Effector memory CD4-positive, alpha-beta T cell (primary cell): ENCODE results near the gene TMTC1.

Experiments used
- DNase-seq, 3 donors: peaks; one replicate each; pipeline ENCODE4 v3.0.0-alpha.2; 2020
- H3K27ac ChIP-seq: 2 replicates; pipeline ENCODE4 v1.7.0; 2013; ENCODE audit warnings: mild to moderate bottlenecking, low read length, moderate library complexity; ENCODE audit not compliant: insufficient read depth, poor library complexity, severe bottlenecking
- H3K27me3 ChIP-seq: replicated peaks from 2 replicates; pipeline ENCODE4 v1.7.0; 2013; ENCODE audit warnings: mild to moderate bottlenecking, low read length; ENCODE audit not compliant: insufficient read depth, control insufficient read depth, poor library complexity, severe bottlenecking
- H3K36me3 ChIP-seq: 2 replicates; pipeline ENCODE4 v1.7.0; 2013; ENCODE audit warnings: mild to moderate bottlenecking, low read length, moderate library complexity; ENCODE audit not compliant: control insufficient read depth, insufficient read depth
- H3K4me1 ChIP-seq: 2 replicates; pipeline ENCODE4 v1.7.0; 2013; ENCODE audit warnings: low read length, mild to moderate bottlenecking; ENCODE audit not compliant: control insufficient read depth, insufficient read depth, poor library complexity, severe bottlenecking
- H3K4me3 ChIP-seq: 2 replicates; pipeline ENCODE4 v1.7.0; 2013; ENCODE audit warnings: low read length, low read depth, mild to moderate bottlenecking; ENCODE audit not compliant: insufficient read depth, poor library complexity, severe bottlenecking
- H3K9me3 ChIP-seq: 2 replicates; pipeline ENCODE4 v1.7.0; 2013; ENCODE audit warnings: mild to moderate bottlenecking, low read length, moderate library complexity; ENCODE audit not compliant: control insufficient read depth

Gene TMTC1

DNA sequence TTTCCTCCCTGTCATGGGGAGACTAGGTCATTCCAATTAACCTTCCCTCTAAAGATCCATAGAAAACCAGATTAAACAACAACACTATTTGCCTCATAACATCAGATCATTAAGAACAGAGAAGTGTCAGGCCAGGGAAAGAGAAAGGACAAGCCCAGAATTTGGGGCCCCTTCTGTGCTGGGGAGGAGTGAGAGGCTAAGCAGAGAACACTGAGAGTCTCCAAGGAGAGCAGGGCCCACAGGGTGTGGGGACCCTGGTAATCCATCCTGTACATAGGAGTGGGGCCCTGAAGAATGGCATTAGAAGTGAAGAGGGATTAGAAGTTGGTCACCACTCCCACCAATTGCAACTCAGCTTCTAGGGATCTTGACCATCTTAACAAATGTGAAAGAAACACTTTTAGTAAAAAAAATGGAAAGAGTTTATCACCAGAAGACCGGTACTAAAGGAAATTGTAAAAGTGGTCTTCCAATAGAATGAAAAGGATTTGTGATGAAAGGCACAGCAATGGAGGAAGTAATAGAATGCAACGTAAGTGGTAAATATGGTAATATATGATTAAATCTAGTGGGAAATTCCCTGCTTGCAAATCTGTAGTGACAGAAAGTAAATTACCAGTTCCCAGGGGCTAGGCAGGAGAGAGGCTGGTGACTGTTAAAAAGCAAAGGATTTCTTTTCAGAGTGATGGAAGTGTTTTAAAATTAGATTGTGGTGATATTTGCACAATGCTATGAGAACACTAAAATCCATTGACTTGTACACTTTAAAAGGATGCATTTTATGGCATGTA lies 14.0 kb upstream of the TMTC1 start:
- H3K4me3 ChIP-seq = no peak overlapping the region
- H3K4me1 ChIP-seq = no peaks in the 10 kb centered on the region
- no peak for DNase-seq
- no peaks in the 10 kb centered on the region for H3K27me3 ChIP-seq
- no peak overlapping the region for H3K27ac ChIP-seq
- H3K9me3 ChIP-seq = no peaks in the 10 kb centered on the region
- H3K36me3 ChIP-seq = no peaks in the 10 kb centered on the region

DNA sequence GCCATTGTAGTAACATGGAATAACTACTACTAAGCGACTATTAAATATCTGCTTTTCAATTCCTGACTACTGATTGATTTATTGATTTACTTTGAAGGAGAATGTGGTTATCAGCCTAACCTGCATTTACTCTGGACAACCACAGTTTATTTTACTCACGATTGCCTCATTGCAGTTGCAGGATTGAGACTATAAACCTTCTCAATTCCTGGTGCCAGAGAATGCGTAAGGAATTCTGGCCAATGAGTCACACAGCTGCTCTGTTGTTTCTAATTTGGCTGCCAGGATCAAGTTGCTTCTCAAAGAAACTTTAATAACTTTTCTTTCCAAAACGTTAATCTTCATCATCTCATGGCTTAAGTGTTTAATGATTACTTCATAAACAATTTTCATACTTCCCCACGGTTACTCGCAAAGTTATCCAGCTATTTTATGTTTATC lies 13.1 kb upstream of the TMTC1 start:
- H3K27ac ChIP-seq = no peak overlapping the region
- no peak for DNase-seq
- H3K9me3 ChIP-seq = no peaks in the 10 kb centered on the region
- H3K4me1 ChIP-seq = no peaks in the 10 kb centered on the region
- no peaks in the 10 kb centered on the region for H3K27me3 ChIP-seq
- no peaks in the 10 kb centered on the region for H3K36me3 ChIP-seq
- H3K4me3 ChIP-seq = no peak overlapping the region

GRCh38 chr12:29795715-29796114 lies 12.0 kb upstream of the TMTC1 start:
- H3K4me1 ChIP-seq = no peaks in the 10 kb centered on the region
- no peak overlapping the region for H3K4me3 ChIP-seq
- DNase-seq = no peak
- H3K27me3 ChIP-seq = no peaks in the 10 kb centered on the region
- no peaks in the 10 kb centered on the region for H3K36me3 ChIP-seq
- no peaks in the 10 kb centered on the region for H3K9me3 ChIP-seq
- H3K27ac ChIP-seq = no peak overlapping the region

- no peak overlapping the region for H3K27ac ChIP-seq
- H3K4me3 ChIP-seq = no peak overlapping the region
- no peaks in the 10 kb centered on the region for H3K36me3 ChIP-seq
- DNase-seq = no peak
- no peaks in the 10 kb centered on the region for H3K4me1 ChIP-seq
- no peaks in the 10 kb centered on the region for H3K27me3 ChIP-seq
- H3K9me3 ChIP-seq = no peaks in the 10 kb centered on the region
Measured at GRCh38 chr12:29794862-29795261, 11.1 kb upstream of the TMTC1 start.

GRCh38 chr12:29792853-29793252 lies 9.1 kb upstream of the TMTC1 start:
- Histone ChIP-seq H3K4me1 (no peaks in the 10 kb centered on the region), H3K4me3 (no peak overlapping the region), H3K27me3 (no peaks in the 10 kb centered on the region), H3K9me3 (no peaks in the 10 kb centered on the region), H3K27ac (no peak overlapping the region), H3K36me3 (no peaks in the 10 kb centered on the region)
- DNase-seq = no peak

- H3K27ac ChIP-seq = no peak overlapping the region
- no peaks in the 10 kb centered on the region for H3K4me1 ChIP-seq
- H3K36me3 ChIP-seq = no peaks in the 10 kb centered on the region
- H3K9me3 ChIP-seq = no peaks in the 10 kb centered on the region
- DNase-seq = no peak
- no peaks in the 10 kb centered on the region for H3K27me3 ChIP-seq
- no peak overlapping the region for H3K4me3 ChIP-seq
Measured at GRCh38 chr12:29792132-29792531, 8.4 kb upstream of the TMTC1 start.

- Histone ChIP-seq H3K4me3 (no peak overlapping the region), H3K27ac (no peak overlapping the region), H3K27me3 (peaks cover 17% of the 10 kb centered on the region), H3K4me1 (no peaks in the 10 kb centered on the region), H3K9me3 (no peaks in the 10 kb centered on the region), H3K36me3 (no peaks in the 10 kb centered on the region)
- no peak for DNase-seq
Measured at GRCh38 chr12:29782871-29783772, 620 bp downstream of the TMTC1 start.

DNA sequence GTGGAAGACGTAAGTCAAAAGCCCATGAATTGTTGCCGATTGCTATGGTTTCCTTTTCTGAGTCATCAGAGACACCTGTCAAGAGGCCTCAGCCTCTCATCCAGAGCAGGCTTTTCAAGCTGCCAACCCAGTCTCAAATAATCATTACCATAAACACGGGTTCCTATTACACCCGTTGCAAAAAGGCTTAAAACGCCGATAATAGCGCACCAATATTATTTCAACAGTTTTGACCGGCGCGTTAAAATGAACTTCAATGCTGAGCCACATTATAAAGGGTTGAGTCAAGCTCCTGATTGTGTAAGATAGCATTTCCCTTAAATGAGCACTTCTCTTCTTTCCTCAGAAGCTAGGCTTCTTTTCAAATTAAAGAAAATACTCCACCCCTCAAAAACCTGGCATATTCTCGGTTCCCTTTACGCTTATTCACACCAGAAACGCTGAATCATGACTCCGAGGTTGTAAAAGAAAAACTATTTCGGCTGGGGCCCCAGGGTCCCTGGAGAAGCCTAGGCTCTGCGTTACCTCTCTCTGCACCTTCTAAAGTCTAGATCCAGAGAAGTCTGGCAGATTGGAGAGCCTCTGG lies 1.4 kb downstream of the TMTC1 start:
- H3K27me3 ChIP-seq = peaks cover 17% of the 10 kb centered on the region

DNA sequence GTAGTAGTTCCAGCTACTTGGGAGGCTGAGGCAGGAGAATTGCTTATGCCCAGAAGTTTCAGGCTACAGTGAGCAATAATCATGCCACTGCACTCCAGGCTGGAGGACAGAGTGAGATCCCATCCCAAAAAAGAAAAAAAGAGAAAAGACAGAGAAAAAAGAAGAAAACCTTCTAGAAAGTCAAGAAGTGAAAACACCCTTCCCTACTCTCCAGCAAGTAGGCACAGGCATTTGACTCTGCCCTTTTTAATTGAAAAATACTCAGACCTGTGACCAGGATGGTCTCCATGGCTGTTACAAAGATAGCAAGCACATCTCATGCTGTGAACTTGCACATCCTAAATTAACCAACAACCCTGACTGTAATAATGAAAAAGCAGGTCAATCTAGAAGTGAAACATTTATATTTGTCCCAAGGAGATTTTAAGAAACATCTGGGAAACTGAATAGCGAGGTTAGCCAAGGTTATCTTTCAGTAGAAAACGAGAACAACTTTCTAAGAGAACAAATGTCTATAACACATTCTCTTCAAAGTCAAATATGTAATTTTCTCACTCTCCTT lies 2.0 kb downstream of the TMTC1 start:
- no peaks in the 10 kb centered on the region for H3K36me3 ChIP-seq
- H3K27ac ChIP-seq = no peak overlapping the region
- H3K9me3 ChIP-seq = no peaks in the 10 kb centered on the region
- no peak overlapping the region for H3K4me3 ChIP-seq
- no peaks in the 10 kb centered on the region for H3K4me1 ChIP-seq
- no peak for DNase-seq
- H3K27me3 ChIP-seq = peaks cover 17% of the 10 kb centered on the region

More for the DNA sequence above, 1.4 kb downstream of the TMTC1 start:
- no peaks in the 10 kb centered on the region for H3K9me3 ChIP-seq
- H3K36me3 ChIP-seq = no peaks in the 10 kb centered on the region
- no peaks in the 10 kb centered on the region for H3K4me1 ChIP-seq
- no peak for DNase-seq
- H3K27ac ChIP-seq = no peak overlapping the region
- H3K4me3 ChIP-seq = no peak overlapping the region
